Measurements from ENCODE around the gene WFIKKN2. TPM values are rescaled to one million over a fixed set of nuclear protein-coding genes. Genes with fewer than 3 reads are reported as not detected.

Gene WFIKKN2
- total and polyA plus RNA-seq, 2 of the 8 experiments (the other 6 are each of a cell fraction or from before 2014, with no cell fraction given) = 0.07 to 0.30 TPM

DNA sequence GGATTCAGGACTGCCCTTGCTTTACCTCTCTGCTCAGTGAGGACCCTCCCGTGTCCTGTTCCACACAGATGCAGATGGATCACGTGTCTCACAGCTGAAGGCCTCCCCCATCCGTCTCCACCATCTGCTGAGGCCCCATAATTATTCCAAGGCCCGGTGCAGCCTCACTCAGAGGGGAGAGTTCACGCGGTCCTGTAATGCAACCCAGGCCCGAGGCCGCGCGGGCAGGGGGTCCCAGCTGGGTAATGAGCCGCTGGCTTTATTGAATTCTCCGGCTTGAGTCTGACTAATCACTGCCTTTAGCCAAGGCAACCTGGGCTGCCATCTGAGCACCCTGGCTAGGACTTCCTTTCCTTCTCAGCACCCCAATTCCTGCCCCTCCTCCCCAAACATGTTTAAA, 4.4 kb upstream of the WFIKKN2 start:
- no peak overlapping the region for H3K9ac ChIP-seq (replicated peaks in 1 of 4; ENCODE audit: extremely low read depth in 1 of 4, low read depth in 3 of 4, low read length in 3 of 4)
- H2AK5ac ChIP-seq (ENCODE audit: low read depth, low read length) = peak overlapping the region; percentile 65; the same call in 1 of the 2 replicates
- H4K91ac ChIP-seq (replicated peaks; ENCODE audit: insufficient read length, low read length) = peak overlapping the region; percentile 70
- H3K79me2 ChIP-seq (ENCODE audit: control insufficient read depth in 1 of 2, insufficient read depth in 2 of 2, low read length in 2 of 2) = no peaks in the 10 kb centered on the region
- no peak for DNase-seq (ENCODE audit: low read depth in 1 of 2, low spot score in 2 of 2)
- H3K23ac ChIP-seq (ENCODE audit: insufficient read length) = no peak overlapping the region
- WGBS, 2 experiments (ENCODE audit: extremely low coverage in 1 of 2, insufficient coverage in 1 of 2, insufficient read length in 1 of 2, insufficient replicate concordance in 2 of 2, low coverage in 1 of 2, low lambda C conversion rate in 2 of 2, missing lambda C conversion rate in 1 of 2) = 61% methylated on average over 12 of the region's 12 CpGs; no CpG with 5 or more reads in 1 of the 2 experiments
- no peak overlapping the region for H3K4me2 ChIP-seq (ENCODE audit: insufficient read depth in 1 of 2, low read depth in 2 of 2, low read length in 2 of 2)
- peaks cover 7 to 33% (median 24%) of the 10 kb centered on the region in 4 experiments for H3K4me1 ChIP-seq (replicated peaks in 1 of 4; ENCODE audit: control insufficient read depth in 3 of 4, insufficient read depth in 4 of 4, low read length in 3 of 4)
- H4K8ac ChIP-seq (ENCODE audit: extremely low read depth, insufficient read depth, low read length) = no peak overlapping the region
- H3K18ac ChIP-seq (ENCODE audit: extremely low read depth, low read length) = peak overlapping the region; percentile 48
- no peaks in the 10 kb centered on the region for H3K9me3 ChIP-seq (ENCODE audit: insufficient read depth in 2 of 2, low read depth in 1 of 2, low read length in 1 of 2)
- peak overlapping the region; percentile 87 for H3K4ac ChIP-seq (replicated peaks; ENCODE audit: insufficient read length, low read depth, low read length)
- peak overlapping the region; percentile 95; the same call in 1 of the 2 replicates for H2BK15ac ChIP-seq (ENCODE audit: low read length)
- peak overlapping the region; percentile 78; the same call in 1 of the 2 replicates for H2BK5ac ChIP-seq (ENCODE audit: low read depth, low read length)
- no peak for FAIRE-seq
- no peak overlapping the region for H3K4me3 ChIP-seq (ENCODE audit: extremely low read depth in 1 of 4, insufficient read depth in 2 of 4, low read depth in 3 of 4, low read length in 4 of 4)
- no peaks in the 10 kb centered on the region for H3K79me1 ChIP-seq (ENCODE audit: low read depth, low read length)
- no peak overlapping the region for H3K56ac ChIP-seq (replicated peaks; ENCODE audit: insufficient read length, low read depth, low read length)
- H3K36me3 ChIP-seq (ENCODE audit: control insufficient read depth in 2 of 4, insufficient read depth in 4 of 4, low read length in 3 of 4) = no peaks in the 10 kb centered on the region
- no peaks in the 10 kb centered on the region for H4K20me1 ChIP-seq (replicated peaks in 1 of 2; ENCODE audit: control insufficient read depth in 1 of 2, insufficient read depth in 2 of 2, low read length in 2 of 2)
- H3K23me2 ChIP-seq (ENCODE audit: low read depth, low read length) = no peaks in the 10 kb centered on the region
- CTCF ChIA-PET (ENCODE audit: partially characterized antibody) = interaction anchor here (1.2 to 10.5 kb wide), 7 partner anchors 10 to 118 kb away, joined by 4 to 125 read pairs (median 23); no protein-coding TSS in a partner anchor
- peak overlapping the region; percentile 27; the same call in 1 of the 2 replicates for H2BK12ac ChIP-seq (ENCODE audit: low read depth, low read length)
- no peak overlapping the region for H2AFZ ChIP-seq (ENCODE audit: low read length)
- no peaks in the 10 kb centered on the region for H3K27me3 ChIP-seq (replicated peaks in 1 of 4; ENCODE audit: control insufficient read depth in 3 of 4, extremely low read depth in 1 of 4, insufficient read depth in 3 of 4, low read length in 3 of 4)
- POLR2A ChIA-PET (ENCODE audit: partially characterized antibody) = interaction anchor here (1.1 to 4.3 kb wide), 3 partner anchors 11 to 35 kb away, joined by 3 to 21 read pairs (median 3); partner anchors contain the start of gene TOB1
- H3K14ac ChIP-seq (ENCODE audit: insufficient read length) = no peak overlapping the region
- no peak overlapping the region for H2BK120ac ChIP-seq (replicated peaks; ENCODE audit: low read depth, low read length)
- H3K27ac ChIP-seq (ENCODE audit: low read depth, low read length) = no peak overlapping the region
- H2BK20ac ChIP-seq (ENCODE audit: low read length) = 0 out of 2 replicates have a peak overlapping the region, but pooled peaks have one; percentile 32
- peak overlapping the region; percentile 13 for H4K5ac ChIP-seq (ENCODE audit: insufficient read length, low read depth, low read length)
- no peak for TF ChIP-seq BACH1 (IDR thresholded peaks at IDR 0.05; ENCODE audit: low read length)
- TF ChIP-seq NRF1 (IDR thresholded peaks at IDR 0.05; ENCODE audit: low read depth, low read length) = no peak

All from H1 (cell line).